Suppressor macrophage treated with lipopolysaccharide for 1 hour (primary cell): ENCODE measurements around the gene STK11.
A peak's percentile ranks its signal among the peaks of the same experiment; 100 is the strongest.

Source experiments
- DNase-seq, 3 donors: peaks; one replicate each; pipeline ENCODE4 v3.0.0-alpha.2; 2020 to 2022

Gene STK11

GRCh38 chr19:1251330-1252220 is 46.0 kb downstream of the STK11 start:
- DNase-seq = peak; percentile 96

- peak; percentile 87 to 96 (median 95) for DNase-seq
Measured at GRCh38 chr19:1252221-1252820, 46.7 kb downstream of the STK11 start.

GRCh38 chr19:1252821-1253513 is 47.4 kb downstream of the STK11 start:
- peak; percentile 95 for DNase-seq

- DNase-seq = no peak
Measured at GRCh38 chr19:1253514-1254080, 48.0 kb downstream of the STK11 start.

- no peak for DNase-seq
Measured at GRCh38 chr19:1254081-1254527, 48.5 kb downstream of the STK11 start.

- no peak for DNase-seq
Measured at GRCh38 chr19:1254530-1255185, 49.1 kb downstream of the STK11 start.

GRCh38 chr19:1255186-1256161 is 49.9 kb downstream of the STK11 start:
- no peak for DNase-seq

- no peak for DNase-seq
Measured at GRCh38 chr19:1256646-1257474, 51.3 kb downstream of the STK11 start.

- peak in 1 of 3 donors; percentile 50 for DNase-seq
Measured at GRCh38 chr19:1257475-1258162, 52.0 kb downstream of the STK11 start.

- DNase-seq = no peak
Measured at GRCh38 chr19:1258163-1258492, 52.5 kb downstream of the STK11 start.

GRCh38 chr19:1258707-1259205 is 53.2 kb downstream of the STK11 start:
- DNase-seq = no peak

GRCh38 chr19:1259206-1259875 is 53.8 kb downstream of the STK11 start:
- peak; percentile 59 to 69 (median 64) for DNase-seq

- peak; percentile 52 to 73 (median 56) for DNase-seq
Measured at GRCh38 chr19:1259876-1260748, 54.5 kb downstream of the STK11 start.

- DNase-seq = peak; percentile 99 to 100 (median 100)
Measured at GRCh38 chr19:1260749-1261537, 55.4 kb downstream of the STK11 start.

- DNase-seq = no peak
Measured at GRCh38 chr19:1261538-1261797, 55.9 kb downstream of the STK11 start.

- peak in 2 of 3 donors; percentile 29 to 52 for DNase-seq
Measured at GRCh38 chr19:1261798-1262622, 56.4 kb downstream of the STK11 start.
